GM18519 (cell line): ENCODE data around the gene COLEC12.

ENCODE experiments used
- ATAC-seq: cut with Tn5 transposase; IDR thresholded peaks from one replicate; pipeline ENCODE4 v1.9.1; 2021; ENCODE audit warnings: mild to moderate bottlenecking, moderate library complexity; ENCODE audit not compliant: unreplicated experiment, low FRiP score

The COLEC12 gene

GRCh38 chr18:476251-476664, 24.2 kb downstream of the COLEC12 start:
- ATAC-seq: no peak

DNA sequence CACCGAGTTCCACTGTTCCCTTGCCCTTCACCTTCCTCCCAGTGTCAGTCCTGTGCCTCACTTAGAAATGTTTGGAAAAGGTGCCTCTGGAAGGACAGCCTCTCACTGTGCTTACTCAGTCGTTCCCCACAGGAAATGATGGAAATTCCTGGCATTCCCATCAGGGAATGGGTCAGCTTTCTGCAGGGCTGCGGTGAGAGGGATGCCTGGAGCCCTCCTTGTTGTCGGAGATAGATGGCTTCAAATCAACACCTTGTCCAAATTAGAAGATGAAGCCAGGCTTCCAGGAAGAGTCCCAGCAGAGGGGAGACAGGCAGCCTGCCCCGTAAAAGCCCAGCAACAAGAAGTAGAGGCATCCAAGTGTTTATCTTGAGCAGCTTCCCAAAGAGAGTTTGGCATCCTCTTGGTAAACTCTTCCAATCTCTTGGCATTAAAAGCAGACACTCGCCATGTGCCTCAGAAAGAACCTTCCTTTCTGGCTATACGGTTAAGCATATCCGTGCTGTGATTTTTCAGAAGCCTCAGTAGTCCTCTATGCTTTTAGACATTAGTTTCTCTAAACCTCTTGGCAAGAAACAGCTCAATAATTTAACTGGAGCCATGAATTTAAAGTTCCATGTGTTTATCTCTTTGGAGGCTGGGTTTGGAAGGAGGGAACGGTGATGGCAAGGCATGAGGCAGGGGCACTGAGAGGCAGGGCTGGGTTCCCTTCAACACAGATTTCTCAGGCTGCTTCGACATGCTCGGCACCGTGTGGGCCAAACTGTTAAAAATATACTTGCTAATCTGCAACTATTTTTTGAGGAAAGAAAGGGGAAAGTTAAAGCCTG, 25.1 kb downstream of the COLEC12 start:
- ATAC-seq: no peak

DNA sequence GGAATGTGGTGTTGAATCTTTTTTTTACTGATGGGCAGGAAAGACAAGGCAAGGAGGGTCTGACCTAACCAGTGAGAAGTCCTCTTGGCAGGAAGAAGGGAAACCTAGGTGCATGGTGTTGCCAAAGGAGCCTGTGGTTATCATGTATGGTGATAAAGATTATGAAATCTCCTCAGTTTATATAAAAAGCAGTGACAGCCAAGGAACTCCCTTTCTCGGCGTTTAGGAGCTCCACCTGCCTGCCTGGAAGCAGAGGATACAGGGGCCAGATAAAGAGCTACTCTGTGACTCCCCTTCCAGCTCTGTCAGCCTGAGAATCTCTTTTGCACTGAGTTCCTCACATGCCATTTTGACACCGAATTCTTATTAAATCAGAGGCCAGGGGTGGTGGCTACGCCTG, 26.1 kb downstream of the COLEC12 start:
- ATAC-seq: no peak

DNA sequence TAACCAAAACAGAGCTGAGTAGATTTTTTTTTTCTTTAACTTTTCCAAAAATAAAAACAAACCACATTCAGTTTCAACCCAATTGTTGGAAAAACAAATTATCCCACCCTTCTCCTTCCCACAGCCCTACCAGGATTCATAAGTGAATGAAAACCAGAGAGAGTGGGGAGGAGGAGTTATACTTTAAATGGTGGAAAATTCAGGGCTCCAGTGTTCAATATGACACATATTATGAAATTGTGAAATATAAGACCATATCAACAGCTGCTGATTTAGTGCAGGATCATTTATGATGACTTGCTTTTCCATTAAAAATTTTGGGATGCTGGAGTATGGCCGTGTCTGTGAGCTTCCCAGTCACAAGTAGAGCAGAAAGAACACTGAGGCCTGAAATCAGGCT, 26.7 kb downstream of the COLEC12 start:
- no peak for ATAC-seq

- no peak for ATAC-seq
Measured at GRCh38 chr18:471716-472115, 28.8 kb downstream of the COLEC12 start.

DNA sequence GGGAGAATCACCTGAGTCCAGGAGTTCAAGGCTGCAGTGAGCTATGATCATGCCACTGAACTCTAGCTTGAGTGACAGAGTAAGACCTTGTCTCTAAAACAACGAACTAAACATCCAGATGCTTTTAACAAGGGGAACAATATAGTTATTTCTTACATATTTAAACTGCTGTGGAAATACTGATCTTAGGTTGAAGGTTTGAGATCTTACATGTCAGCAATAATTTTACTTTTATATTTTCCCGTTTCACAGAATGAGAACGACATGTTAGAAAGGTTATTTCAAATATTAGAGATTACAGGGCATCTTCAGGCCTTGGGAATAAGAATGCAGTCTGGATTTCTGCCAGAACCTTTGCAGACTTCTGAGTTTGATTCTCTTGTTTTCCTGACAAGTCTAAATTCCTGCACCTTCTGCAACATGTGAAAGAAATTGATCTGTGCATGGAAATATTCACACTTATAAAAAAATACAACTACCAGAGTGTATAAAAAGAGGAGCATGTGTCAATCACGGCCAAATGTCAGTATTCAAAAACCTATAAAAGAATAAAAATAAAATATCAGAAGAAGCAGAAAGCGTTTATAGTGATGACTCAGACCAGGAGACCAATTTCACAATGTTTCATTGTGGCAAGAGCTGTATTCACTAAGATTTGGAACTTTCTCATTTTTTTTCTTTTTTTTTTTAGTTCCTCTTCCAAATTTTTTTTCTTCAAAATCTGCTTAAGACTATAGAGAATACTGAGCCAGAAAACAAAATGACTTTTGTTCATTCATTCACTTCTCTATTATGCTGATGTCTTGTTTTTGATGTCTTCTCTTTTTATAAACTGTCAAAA, 29.6 kb downstream of the COLEC12 start:
- ATAC-seq: no peak

DNA sequence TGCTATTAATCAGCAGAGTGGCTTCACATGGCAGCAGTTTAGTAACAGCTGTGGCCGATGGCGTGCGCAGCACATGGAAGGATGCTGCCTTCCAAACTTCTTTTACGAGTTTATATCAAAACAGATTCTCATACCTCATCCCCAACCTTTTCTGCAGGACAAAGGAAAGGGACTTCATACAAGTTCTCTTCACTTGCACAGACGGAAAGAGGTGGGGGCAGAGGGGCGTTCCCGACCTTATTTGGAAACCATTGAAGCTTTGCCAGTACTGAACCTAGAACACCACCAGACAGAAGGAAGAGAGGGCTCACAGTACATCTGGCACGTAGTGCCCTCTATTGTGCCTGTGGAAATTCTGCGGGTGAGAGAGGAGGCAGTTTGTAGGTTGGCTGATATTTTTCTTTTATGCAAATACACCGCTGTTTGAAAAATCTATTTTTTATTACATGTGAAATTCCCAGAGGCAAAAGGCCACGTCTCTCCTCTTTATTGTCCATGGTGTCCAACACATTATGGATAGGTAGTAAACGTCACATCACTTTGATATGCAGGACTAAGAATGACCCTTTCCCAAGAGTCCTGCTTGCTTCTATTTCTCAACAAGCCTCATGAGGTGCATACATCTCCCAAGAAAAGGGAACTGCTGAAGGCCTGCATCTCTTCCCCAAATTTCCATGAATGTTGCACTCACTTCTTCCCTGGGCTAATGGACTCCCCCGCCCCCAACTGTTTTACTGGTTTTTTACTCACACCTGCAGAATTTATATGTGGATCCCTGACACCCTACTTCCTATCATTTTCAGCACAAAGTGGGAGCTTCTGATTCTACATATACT, 31.3 kb downstream of the COLEC12 start:
- no peak for ATAC-seq

DNA sequence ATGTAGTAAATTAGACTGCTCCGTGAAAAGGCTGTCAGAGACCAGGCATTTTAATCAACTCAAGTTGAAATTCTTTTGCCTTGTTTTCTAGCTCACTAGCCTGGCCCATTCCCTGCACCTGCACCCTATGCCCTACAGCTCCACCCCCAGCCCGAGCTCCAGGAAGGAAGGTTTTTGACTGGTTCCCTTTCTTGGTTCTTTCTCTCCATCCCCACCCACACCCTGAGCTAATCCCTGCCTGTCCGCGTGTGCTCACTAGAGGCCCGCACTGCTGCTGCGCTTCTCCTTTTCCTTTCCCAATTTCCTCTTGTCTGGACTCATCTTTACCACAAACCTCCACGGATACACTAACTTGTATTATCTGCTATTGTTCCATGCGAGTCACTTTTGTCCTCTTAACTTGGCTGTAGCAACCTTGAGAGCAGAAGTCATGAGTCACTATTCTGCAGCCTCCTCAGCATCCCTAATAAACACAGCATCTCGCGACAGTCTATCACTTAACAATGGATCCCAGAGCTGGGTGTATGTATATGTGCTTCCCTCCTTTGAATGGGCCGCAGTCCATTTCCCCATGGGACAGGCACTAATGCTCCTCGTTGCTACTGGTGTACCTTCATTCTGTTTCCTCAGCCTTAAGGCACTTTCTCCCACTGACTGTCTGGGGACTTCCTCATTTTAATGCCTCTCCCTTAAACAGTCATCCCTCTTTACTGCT, 36.5 kb downstream of the COLEC12 start:
- ATAC-seq: no peak

GRCh38 chr18:463403-463802, 37.1 kb downstream of the COLEC12 start:
- no peak for ATAC-seq

- no peak for ATAC-seq
Measured at GRCh38 chr18:461762-462161, 38.7 kb downstream of the COLEC12 start.

DNA sequence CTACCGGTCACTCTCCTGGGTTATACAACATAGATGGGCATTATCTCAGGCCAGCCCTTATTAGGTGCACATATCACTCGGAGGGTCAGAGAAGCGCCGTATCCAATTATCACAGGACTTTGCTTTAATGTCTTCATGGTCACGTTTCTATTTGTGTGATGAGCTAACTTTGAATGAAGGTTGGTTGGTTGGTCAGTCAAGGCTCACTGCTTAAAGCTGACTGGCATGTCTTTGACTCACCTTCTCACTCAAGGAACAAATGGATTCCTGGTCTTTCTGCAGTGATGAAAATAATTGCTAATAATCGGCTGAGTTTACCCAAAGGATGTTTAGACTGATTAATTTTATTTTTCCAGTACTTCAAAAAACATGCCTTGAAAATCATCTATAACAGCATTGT, 39.7 kb downstream of the COLEC12 start:
- ATAC-seq: no peak

DNA sequence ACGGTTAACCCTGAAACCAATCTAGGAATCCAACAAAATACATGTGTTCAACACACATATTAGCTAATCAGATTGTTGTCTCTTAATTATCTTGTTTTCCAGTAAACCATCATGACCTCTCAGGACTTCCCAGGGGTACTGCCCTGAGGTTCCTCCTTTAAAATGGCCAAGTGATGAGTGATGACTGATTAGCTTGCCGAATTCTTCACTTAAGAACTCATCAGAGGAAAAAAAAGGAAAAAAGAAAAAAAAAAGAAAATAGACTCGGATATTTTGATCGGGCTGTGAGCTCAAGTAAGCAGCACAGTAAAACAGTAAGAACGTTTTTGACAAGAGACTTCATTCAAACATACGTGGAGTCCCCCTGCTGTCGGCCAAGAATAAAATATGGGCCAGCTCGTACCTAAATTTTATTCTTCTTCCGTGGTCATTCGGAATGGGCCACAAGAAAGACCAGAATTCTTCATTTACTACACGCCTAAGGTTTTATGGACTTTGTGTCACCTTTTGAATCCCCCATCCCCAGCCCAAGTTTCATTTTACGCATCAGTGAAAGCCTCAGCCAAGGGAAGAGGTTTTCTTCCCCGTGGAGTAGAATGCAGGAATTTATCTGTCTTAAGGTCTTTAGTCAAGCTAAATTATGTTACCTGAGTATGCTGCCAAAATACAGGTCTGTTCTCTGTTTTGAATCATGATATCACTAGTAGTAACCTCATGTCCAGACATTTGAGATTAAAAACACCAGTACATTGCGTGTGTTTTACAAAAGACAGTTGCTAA, 40.5 kb downstream of the COLEC12 start:
- no peak for ATAC-seq

- no peak for ATAC-seq
Measured at GRCh38 chr18:457521-458412, 42.7 kb downstream of the COLEC12 start.

DNA sequence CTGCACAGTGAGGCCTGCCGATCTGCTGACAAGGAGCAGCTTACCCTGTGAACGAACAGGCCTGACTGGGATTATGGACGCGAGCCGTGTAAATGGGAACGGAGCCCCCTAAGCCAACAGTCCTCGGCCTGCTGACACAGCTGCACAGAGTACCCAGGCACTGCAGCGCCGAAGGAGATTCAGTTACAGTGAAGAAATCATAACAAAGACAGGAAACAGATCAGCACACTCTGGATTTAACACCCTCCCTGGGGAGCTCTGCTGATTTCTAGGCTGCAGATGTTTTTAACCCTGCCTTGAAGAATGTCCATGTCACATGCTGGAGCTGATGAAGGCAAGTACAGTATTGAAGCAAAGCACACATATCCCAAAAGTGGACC, 43.4 kb downstream of the COLEC12 start:
- ATAC-seq: no peak

DNA sequence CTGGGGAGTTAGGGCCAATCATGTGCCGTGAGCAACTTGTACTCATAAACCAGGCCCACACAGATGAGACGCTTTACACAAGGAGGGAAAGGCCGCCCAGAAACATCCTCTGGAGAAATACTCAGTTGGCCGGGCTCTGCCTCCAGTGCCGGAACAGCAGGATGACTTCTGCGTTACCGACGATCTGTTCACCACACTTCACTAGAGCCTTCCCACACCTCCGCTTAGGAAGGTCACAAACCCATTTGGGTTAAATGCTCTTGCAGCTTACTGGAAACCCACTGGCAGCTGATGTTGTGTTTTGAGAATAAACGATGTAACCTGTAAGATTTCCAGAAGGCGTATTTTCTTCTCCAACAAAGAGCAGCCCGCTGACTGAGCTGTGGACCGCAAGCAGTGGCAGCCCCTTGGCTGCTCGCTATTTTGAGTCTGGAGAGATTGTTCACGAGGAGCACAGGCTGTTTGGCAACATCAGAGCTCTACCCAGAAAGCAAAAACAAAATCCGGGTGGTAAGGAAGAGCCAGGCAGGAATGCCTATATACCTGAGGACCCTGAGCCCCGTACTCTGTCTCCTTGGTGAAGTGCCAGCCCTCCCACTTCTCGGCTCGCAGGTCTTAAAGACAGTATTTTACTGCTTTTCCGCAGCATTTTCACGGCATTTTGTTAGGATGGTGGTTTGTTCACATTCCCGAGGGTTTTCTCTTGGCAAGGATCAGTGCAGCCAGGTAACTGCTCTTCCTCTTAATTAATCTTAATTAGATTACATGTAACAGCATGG, 44.0 kb downstream of the COLEC12 start:
- no peak for ATAC-seq

DNA sequence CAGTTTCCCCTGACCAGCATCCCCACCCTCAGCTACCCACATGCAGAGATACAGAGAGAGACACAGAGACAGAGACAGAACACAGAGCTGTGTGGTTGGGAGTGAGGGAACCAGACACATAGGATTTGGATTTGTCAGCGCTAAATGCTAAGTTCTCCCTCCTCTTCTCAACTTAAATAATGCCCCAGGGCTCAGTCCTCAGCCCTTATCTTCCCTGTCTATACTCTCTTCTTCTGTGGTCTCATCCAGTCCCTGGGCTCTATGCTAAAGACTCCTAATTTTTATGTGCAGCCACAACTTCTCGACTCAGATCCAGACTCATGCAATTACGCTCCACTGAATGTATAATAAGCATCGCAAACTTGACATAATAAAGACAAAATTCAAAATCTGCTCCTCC, 47.1 kb downstream of the COLEC12 start:
- no peak for ATAC-seq

DNA sequence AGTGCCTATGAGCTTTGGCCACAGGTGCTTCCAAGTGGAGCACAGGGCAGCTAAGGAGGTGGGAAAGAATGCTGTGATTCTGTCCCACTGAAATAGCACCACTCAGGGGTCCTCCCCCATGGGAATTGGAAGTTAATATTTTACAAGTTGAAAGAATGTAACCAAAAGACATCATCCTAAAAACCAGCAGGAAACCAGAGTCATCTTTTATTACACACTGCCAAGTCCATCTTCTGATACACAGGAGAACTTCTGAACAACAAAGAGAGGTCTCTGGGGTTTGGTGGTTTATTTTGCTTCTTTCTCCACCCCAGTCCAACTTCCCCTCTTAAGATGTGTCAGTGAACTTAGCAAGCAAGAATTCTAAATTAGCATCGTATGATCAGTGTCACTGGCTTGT, 47.7 kb downstream of the COLEC12 start:
- ATAC-seq: no peak

DNA sequence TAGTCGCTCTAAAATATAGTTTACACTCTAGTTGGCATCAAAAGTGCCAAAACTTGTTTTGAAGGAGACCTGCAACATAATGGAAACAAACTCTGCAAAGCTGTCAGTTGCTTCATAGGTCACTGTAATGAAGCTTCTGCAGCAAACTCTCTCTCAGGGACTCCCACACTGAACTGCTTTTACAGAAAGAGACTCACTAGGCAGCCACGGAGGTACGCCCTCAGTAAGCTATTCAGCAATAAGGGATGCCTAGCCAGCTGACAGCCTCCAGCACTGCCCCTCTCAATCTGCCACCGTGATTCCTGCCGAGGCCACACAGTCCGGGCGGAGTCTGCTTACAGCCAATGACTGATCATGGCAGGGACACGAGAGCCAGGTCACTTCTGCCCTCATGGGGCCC, 51.1 kb downstream of the COLEC12 start:
- no peak for ATAC-seq
